Stimulated activated CD8-positive, alpha-beta memory T cell treated with anti-CD3 and anti-CD28 coated beads, Interleukin-7, amount 100 ng/mL, for 1 hour (primary cell): ENCODE data around the gene LETMD1.
"Not testable (repeated sequence)": the region's sequence is repeated elsewhere in the genome, so short reads cannot be mapped to it uniquely, and the experiment has no call there.

Experiments
- DNase-seq, 2 donors: peaks; one replicate each; pipeline ENCODE4 v3.0.0-alpha.2; 2020; ENCODE audit warnings: low read depth in 2 of 2

The LETMD1 gene, protein sequence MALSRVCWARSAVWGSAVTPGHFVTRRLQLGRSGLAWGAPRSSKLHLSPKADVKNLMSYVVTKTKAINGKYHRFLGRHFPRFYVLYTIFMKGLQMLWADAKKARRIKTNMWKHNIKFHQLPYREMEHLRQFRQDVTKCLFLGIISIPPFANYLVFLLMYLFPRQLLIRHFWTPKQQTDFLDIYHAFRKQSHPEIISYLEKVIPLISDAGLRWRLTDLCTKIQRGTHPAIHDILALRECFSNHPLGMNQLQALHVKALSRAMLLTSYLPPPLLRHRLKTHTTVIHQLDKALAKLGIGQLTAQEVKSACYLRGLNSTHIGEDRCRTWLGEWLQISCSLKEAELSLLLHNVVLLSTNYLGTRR

DNA sequence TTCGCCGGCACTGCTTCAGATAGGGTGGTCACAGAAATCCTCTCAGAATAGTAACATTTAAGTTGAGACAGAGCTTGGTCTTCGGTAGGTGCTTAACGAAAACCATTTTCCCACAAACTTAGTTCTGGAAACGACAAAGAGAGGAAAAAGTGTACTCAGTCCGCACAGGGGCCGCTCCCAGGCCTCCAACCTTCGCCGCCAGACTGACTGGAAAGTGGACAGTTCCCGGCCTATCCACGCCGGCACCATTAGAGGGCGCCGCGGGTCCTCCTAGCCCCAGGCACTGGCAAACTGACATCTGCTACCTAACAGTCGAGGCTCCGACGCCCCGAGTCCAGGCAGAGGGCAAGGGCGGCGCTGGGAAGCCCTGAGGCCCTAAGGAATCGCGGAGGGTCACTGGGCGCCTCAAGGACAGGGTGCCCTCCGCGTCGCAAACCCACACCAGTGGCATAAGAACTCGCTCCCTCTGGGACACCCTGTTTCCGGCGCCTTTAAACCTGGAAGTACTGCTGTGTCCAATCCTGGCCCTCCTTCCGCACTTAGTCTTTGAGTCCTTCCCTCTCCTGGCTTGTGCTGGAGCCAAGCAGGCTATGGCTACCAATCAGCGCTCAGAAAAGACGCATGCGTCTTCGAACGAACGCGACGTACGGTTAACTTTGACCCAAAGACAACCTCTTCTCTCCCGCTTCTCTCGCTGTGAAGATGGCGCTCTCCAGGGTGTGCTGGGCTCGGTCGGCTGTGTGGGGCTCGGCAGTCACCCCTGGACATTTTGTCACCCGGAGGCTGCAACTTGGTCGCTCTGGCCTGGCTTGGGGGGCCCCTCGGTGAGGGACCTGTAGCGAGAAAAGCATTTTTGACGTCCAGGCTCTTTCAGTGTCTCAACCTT lies at the start of gene LETMD1:
TSS of gene LETMD1 (plus strand) at position 673 of the 886 bp plus-strand sequence. CDS start at position 703, 30 bp downstream.
- peak; percentile 77 to 78 for DNase-seq

DNA sequence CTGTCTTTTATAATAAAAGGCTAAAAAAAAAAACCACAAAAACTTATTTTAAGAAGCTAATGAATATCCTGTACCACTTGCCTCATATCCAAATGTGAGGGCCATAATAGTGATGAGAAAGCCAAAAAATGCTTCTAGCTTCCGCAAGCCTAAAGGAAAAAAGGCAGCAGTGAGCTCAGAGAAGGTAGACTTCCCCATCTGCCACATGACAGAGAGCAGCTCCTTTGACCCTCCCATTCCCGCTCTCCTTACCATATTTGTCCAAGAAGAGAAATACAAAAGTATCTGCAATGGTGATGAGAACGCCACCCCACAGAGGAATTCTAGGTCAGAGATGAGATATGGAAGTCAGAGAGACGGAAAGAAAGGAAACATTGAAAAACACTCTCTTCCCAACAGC lies 49.0 kb upstream of the LETMD1 start:
- DNase-seq, result no peak

DNA sequence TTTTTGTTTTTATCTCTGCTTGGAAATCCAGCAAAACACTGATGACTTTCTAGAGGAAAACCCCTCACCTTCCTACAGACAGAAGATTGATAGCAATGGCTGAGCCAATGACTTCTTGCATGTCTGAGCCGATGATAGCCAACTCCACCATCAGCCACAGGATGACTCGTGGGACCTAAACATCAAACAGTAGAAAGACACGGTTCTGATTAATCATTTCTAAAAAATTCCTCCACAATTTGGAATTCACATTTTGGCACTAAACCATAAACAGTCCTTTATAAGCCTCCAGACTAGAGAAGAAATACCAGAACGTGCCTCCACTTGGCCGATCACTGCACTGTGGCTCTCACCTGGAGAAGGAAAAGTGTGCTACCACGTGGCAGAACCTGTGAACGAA lies 47.9 kb upstream of the LETMD1 start:
- DNase-seq, result no peak

DNA sequence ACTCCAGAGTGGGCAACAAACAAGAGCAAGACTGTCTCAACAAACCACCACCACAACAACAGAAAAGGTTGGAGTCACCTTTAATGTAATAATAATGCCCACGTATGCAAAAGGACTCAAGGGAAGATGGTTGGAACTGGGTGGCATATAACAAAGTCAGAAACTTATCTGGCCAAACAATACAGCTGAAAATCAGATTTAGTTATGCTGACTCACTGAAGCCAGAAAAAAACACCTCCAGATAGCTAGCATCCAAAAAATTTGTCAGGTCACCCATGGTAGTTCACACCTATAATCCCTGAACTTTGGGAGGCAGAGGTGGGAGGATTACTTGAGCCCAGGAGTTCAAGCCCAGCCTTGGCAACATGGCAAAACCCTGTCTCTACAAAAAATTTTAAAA lies 46.3 kb upstream of the LETMD1 start:
- no peak for DNase-seq

DNA sequence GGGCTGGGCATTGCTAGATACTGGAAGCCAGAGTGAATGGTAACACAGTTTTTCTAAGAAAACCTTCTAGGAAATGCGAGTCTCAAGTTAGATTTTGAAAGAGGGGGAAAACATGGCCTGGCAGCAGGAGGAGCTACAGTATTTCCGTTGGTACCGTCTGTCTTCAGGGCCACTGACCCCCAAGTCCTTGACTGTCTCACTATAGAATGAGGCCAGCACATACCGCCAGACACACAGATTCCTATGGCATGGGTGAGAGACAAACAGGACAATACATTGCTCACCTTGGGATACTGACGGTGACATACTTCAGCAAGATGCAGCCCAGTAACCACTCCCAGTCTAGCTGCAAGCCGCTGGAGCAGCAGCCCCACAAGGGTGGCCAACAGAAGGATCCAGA lies 43.6 kb upstream of the LETMD1 start:
- DNase-seq, result no peak

DNA sequence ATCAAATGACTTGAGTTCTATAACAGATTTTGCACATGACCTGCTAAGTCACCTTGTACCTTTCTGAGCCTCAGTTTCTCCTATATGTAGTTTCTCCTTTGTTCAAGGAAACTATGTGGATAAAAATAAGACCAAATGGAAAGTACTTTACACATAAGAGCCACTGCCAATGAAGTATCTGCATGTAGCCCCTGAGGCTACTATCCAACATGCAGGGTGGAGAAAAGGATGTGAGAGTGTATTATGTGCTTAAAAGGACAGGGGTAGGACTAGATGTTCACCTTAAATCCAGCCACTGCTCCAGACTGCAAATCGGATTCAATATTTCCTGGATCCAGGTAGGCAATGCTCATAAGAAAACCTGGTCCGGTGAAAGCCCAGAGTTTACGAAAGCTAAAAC lies 43.1 kb upstream of the LETMD1 start:
- DNase-seq, result no peak

DNA sequence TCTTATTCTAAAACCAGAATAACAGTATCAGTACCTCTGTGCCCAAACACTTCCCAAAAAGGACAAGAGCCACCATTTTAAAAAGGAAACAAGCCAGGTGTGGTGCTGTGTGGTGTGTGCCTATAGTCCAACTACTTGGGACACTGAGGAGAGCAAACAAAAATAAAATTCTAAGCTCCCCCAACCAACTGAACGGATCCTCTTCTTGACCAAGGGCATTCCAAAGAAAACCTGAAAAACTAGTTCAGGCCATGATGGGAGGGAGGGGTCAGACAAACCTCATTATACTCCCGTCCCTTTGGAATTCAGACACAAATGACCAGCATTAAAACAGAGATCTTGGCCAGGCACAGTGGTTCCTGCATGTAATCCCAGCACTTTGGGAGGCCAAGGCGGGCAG lies 42.5 kb upstream of the LETMD1 start:
- DNase-seq, result no peak

DNA sequence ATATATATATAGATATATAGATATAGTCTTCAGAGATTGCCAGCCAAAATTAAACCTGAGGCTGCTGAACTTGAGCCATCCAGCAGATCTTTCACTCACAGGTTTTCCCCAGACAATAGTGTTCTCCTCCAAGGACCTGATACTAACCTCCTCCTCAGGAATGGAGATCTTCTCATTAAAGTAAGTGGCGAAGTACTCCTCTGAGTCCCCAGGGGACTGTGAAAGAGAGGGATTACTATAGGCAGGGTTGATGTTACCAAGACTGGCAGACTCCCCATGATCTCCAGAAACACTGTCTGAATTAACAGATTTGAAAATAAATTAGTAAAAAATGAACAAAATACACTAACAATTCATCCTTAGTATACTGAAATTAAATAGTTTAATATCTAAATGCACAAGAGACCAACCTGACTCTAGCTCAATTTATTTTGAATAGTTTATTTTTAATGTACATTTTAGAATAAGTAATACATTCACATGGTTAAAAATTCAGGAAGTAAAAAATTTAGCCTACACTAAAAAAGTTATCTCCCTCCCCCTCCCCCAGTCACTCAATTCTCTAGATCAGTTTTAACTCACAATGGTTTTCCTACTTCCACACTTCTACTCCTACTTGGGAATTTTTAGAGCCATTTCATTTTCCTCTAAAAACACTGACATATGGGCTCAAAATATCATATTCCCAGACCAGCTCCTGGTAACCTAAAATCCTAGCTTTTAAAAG lies 39.6 kb upstream of the LETMD1 start:
- DNase-seq, result no peak

DNA sequence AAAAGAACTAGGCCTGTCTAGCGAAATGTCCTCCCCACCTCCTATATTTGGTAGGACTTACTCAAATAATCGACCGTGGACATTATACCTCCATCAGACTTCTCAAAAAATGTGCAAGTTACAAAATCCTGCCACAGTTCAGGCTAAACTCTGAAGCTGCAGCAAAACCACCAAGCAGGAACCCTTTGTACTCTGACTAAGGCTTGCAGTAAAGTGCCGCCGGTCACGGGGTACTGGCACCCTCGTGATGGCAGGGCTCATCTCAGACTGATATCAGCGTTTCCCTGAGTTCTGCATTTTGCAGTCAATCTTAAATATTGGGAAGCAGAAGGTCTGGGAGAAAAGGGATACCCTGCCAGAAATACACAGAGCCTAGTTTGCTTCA lies 39.1 kb upstream of the LETMD1 start:
- no peak for DNase-seq

DNA sequence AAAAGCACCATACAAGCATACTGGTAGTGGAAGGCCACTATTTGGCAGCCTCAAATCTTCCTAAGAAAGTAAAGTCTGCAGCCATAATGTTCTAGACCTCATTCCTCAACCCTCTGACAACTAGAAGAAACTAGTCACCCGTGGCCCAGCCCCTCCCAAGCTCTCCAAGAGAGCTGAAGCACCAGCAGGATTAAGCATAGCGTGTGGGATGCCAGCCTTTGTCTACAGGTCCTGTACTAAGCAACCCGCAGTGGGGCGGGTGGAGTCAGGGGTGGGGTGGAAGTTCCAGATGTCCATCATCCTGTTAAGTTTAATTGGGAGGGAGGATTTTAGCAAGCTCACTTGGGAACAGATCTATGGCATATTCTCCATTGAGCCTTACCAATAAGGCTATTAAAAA lies 36.2 kb upstream of the LETMD1 start:
- DNase-seq, result no peak

DNA sequence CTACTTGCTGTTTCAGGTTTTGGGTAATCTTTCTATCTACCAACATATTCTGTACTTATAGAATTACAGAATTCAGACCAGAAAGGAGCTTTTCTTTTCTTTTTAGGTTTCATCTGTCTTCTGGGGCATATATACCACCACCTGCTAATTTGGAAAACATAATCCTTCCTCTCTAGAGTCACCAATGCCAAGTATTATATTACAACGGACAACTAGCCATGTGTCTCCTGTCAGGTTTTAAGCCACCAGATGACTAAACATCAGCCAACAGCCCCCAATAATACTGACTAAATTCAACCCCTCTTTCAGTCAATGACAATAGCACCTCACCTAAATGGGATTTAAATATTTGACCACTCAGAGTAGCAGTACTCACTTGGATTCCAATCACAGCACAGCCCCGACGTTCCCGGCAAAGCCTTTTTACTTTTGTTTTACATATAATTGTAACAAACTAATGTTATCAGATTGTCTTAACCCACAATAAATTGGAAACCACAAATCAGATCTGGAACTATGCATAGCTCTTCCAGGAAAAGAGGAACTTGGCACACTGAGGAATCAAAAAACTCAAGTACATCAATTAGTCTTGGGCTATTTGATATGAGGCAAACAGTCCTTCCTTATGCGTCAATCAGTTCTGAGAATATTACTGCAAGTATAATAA lies 35.4 kb upstream of the LETMD1 start:
- no peak for DNase-seq

DNA sequence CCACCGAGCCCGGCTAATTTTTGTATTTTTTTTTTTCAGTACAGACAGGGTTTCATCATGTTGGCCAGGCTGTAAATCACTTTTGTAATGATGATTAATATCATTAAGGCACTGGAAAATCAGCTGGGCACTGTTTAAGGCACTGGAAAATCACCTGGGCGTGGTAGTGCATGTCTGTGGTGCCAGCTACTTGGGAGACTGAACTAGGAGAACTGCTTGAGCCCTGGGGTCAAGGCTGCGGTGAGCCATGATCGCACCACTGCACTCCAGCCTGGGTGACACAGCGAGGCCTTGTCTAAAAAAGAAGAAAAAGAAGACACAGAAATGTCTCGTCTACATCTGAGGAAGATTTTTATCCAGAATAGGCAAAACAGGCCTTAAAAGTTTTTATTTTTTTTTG lies 34.7 kb upstream of the LETMD1 start:
- no peak for DNase-seq

DNA sequence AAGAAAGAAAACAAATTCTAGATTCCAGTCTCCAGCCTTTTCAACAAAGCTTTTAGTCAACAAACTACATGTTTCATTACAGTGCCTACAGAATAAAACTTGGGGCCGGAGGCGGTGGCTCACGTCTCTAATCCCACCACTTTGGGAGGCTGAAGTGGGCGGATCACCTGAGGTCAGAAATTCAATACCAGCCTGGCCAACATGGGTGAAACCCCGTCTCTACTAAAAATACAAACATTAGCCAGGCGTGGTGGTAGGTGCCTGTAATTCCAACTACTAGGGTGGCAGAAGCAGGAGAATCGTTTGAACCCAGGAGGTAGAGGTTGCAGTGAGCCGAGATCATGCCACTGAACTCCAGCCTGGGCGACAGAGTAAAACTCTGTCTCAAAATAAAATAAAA lies 33.7 kb upstream of the LETMD1 start:
- not testable (repeated sequence) for DNase-seq

DNA sequence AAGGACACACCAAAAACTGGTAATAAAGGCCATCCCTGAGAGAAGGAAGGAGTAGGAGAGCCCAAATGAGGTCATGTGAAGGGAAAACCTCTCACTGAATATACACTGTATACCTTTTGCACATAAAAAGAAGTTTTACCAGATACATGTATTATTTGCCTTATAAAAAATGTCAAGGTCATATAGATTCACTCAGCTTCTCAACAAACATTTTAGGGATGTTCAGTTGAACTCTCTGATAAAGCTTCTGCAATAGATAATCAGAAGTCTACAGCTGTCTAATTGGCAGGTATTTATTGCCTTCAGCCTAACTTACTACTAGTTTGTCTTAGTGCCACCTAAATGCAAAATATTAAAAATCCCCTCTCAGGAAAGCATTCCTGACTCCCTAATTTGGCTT lies 30.7 kb upstream of the LETMD1 start:
- DNase-seq, result no peak

DNA sequence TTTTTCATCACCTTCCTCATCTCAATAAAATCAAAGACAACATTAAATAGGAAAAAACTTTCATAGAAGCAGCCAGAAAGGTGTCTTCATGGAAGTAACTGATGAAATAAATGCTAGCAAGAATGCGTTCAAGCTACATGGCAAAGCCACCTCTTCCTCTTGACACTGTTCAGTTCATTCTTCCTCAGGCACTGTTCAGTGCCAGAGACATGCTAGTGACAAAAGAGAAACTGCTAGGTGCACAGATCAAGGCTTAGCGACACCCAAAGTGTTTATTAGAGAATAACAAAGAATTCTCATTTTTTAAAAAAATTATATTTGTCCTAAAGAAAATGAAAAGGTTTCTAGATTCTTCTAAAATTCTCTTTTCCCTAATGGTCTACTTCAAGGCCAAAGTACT lies 29.2 kb upstream of the LETMD1 start:
- DNase-seq, result no peak

DNA sequence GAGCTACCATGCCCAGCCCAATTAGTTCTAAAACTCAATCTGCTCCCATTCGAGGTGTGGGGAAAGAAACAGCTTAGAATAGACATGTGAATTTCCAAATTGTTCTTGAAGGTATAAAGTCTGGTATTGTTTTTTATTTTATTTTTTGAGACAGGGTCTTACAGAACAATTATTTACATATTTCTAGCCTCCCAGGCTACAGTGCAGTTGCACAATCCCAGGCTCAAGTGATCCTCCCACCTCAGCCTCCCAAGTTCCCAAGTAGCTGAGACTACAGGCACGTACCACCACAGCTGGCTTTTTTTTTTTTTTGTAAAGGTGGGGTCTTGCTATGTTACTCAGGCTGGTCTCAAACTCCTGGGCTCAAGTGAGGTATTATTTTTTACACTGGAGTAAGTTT lies 28.2 kb upstream of the LETMD1 start:
- DNase-seq, result no peak

DNA sequence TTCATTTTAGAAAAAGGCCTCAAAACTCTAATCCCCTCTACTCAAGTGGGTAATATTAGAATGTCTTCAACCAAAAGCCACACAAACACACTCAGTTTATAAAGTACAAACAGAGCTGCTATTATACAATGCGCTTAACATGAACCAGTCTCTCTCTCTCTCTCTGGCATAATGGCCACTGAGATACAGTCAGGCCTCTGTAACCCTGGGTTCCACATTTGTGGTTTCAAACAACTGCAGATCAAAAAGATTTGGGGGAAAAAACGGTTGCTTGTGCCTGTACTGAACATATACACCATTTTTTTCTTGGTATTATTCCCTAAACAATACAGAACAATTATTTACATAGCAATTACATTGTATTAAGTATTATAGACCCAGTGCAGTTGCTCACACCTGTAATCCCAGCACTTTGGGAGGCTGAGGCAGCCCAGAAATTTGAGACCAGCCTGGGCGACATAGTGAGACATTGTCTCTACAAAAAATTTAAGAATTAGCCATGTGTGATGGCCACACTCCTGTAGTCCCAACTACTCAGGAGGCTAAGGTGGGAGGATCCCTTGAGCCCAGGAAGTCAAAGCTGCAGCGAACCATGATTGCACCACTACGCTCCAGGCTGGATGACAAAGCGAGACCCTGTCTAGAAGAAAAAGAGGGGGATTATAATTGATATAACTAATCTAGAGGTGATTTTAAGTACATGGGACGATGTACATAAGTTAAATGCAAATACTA lies 27.5 kb upstream of the LETMD1 start:
- no peak for DNase-seq

DNA sequence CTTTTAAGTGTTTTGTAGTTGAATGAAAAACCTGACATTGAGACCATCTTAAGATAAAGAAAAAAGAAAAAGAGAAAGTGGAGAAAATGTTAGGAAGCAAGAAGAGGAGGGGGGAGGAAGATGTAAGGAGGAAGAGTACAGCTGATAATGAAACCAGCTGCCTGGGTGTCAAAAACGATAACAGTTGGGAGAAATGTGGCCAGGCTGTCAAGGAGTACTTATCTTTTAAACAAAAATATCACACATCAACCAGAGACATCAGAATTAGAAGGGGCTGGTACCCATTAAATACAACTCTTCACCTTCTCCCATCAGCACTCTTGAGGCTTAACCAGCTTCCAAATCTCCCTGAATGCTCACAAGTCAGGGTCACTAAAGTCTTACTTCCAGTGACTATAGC lies 26.4 kb upstream of the LETMD1 start:
- no peak for DNase-seq

DNA sequence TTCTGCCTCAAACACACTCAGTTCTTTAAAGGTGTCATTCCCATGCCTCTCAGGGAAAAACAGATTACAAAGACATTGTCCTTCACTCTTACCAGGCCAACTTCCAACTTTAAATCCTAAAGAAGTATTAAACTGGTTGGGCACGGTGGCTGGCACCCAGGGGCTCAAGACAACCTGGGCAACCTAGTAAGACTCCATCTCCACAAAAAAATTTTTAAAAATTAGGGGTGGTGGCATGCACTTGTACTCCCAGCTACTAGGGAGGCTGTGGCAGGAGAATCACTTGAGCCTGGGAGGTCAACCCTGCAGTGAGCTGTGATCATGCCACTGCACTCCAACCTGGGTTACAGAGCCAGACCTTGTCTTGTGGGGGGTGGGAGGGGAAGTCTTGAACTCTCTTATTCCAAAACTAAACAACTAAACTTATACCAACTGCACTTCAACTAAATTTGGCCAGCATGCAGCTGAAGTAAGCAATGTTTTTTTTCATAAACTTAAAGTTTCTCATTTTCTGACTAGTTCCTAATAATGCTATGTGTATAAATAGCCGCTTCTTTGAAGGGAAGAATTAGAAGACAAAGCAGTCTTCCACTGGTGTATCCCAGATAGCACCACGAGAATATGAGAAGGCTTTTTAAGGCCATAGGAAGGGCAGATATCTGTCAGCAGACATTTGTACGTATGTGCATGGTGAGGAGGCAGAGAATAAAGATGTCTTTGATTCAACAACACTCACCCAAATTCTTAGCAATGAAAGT lies 24.3 kb upstream of the LETMD1 start:
- DNase-seq, result no peak

DNA sequence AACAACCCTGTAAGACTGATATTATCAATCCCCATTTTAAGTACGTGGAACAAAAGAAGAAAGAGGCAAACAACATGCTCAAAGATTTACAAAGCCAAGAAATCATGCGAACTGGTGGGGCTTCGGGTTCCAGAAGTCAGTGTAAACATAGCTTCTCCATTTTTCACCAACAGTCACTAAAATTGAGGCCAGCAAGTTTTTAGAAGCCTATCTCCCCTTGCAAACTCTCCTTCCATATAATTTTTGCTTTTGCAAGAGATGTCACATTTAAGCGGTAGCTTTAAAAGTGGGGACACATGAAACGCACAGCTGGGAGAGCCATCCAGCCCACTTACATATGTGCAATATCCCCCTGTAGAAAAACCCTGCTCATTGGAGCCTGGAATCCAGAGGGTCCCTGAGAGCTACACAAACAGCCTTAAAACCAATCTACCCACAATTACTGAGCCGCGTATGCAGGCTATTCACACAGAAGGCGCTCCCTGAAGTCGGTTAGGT lies 22.7 kb upstream of the LETMD1 start:
- DNase-seq, result no peak
